Measurements from ENCODE around the gene ERCC6L.

- TF ChIP-seq CTCF (IDR thresholded peaks at IDR 0.05 in 2 of 3, conservative IDR thresholded peaks at IDR 0.05 in 1 of 3; ENCODE audit: control insufficient read depth in 2 of 3, extremely low read depth in 1 of 3, insufficient read depth in 1 of 3, low read depth in 3 of 3, low read length in 3 of 3) = no peak
- TF ChIP-seq NFXL1 (IDR thresholded peaks at IDR 0.05; ENCODE audit: borderline replicate concordance) = no peak
- no peak for TF ChIP-seq MLLT1 (IDR thresholded peaks at IDR 0.05)
- no peak for TF ChIP-seq SREBF1 (IDR thresholded peaks at IDR 0.05; ENCODE audit: low read length)
- no peak for TF ChIP-seq RFX5 (IDR thresholded peaks at IDR 0.05; ENCODE audit: low read depth, low read length)
- TF ChIP-seq POLR2A (IDR thresholded peaks at IDR 0.05; ENCODE audit: low read depth, low read length) = no peak
- TF ChIP-seq CEBPB (IDR thresholded peaks at IDR 0.05; ENCODE audit: borderline replicate concordance in 1 of 2, low read depth in 2 of 2, low read length in 2 of 2) = no peak
- no peak for TF ChIP-seq RAD21 (IDR thresholded peaks at IDR 0.05; ENCODE audit: insufficient read depth, low read depth, low read length)
- TF ChIP-seq E4F1 (IDR thresholded peaks at IDR 0.05; ENCODE audit: borderline replicate concordance, partially characterized antibody) = no peak
- TF ChIP-seq SIN3A (IDR thresholded peaks at IDR 0.05; ENCODE audit: low read depth, low read length) = no peak
- no peak for TF ChIP-seq NRF1 (conservative IDR thresholded peaks at IDR 0.05; ENCODE audit: low read depth, low read length)
- TF ChIP-seq EP300 (IDR thresholded peaks at IDR 0.05; ENCODE audit: borderline replicate concordance in 1 of 2, control insufficient read depth in 1 of 2, low read depth in 2 of 2, low read length in 2 of 2) = no peak
- no peak for TF ChIP-seq SMARCA5 (IDR thresholded peaks at IDR 0.05)
- no peak for TF ChIP-seq SKIL (IDR thresholded peaks at IDR 0.05; ENCODE audit: low read depth, poor library complexity, severe bottlenecking)
Observed at GRCh38 chrX:72280321-72280845, 41.6 kb upstream of the ERCC6L start.
